GM18519 (cell line): ENCODE measurements around the gene SCNN1B.
"Not testable (repeated sequence)": the region's sequence is repeated elsewhere in the genome, so short reads cannot be mapped to it uniquely, and the experiment has no call there.

Source experiments
- ATAC-seq: cut with Tn5 transposase; IDR thresholded peaks from one replicate; pipeline ENCODE4 v1.9.1; 2021; ENCODE audit warnings: mild to moderate bottlenecking, moderate library complexity; ENCODE audit not compliant: unreplicated experiment, low FRiP score

The SCNN1B gene

GRCh38 chr16:23302045-23302956 is at the start of gene SCNN1B:
Gene SCNN1B, plus strand, starts transcription at chr16:23302302. Its CDS starts 46,298 bp downstream, at chr16:23348600.
- ATAC-seq, result no peak

GRCh38 chr16:23252310-23252709 is 49.8 kb upstream of the SCNN1B start:
- ATAC-seq, result no peak

GRCh38 chr16:23253650-23254049 is 48.5 kb upstream of the SCNN1B start:
- not testable (repeated sequence) for ATAC-seq

DNA sequence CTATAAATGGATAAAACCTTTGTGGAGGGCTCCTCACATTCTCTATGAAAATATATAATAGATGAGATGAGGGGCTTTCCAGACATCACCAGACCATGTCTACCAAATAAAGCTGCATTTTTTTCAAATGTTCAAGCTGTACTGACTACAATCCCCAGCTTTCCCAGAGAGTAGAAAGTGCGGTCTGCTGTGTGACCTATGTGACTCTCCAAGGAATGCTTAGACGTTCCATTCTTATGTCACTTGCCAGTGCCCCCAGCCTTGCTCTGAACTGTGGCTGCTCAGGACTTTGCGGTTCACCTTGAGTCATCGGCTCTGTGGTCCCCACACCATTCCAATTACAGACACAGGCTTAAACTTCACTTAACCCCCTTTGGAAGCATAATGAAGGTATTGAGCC is 47.8 kb upstream of the SCNN1B start:
- ATAC-seq, result no peak

DNA sequence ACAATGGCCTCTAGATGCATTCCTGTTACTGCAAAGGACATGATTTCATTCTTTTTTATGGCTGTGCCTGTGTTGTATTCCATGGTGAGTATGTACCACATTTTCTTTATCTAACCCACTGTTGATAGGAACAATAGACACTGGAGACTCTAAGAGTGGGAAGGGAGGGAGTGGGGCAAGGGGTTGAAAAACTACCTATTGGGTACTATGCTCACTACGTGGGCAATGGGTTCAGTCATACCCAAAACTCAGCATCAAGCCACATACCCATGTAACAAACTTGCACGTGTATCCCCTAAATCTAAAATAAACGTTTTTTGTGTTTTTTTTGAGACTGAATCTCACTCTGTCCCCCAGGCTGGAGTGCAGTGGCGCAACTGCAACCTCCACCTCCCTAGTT is 47.1 kb upstream of the SCNN1B start:
- no peak for ATAC-seq

DNA sequence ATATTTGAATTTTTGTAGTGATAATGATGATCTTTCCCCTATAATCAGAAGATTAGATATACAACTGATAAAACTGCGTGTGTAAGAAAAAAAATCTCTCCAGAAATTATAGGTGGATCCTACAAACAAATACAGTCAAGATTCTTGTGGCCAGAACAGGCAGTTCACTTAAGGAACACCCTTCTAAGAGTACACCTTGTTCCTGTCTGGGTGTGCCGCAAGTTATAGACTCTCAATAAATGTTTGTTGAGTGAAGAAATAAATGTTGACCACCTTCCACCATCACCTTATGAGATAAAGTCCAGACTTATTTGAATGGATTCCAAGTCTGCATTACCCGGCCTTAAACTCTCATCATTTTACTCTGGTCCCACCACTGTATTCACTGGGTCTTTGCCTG is 45.7 kb upstream of the SCNN1B start:
- ATAC-seq, result no peak

GRCh38 chr16:23257682-23258081 is 44.4 kb upstream of the SCNN1B start:
- ATAC-seq, result no peak

DNA sequence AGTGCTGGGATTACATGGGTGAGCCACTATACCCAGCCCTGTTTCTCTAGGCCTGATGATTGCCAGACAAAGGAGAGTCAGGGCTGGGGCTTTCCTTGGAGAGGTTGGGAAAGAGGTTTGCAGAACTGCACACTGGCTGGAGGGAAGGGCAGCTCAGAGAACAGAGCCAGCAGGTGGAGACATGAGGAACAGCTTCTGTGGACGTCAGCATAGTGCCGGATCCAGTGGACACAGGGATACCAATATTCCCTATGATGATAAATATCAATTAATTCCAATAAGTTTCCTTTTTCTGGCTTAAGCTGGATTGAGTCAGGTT is 43.2 kb upstream of the SCNN1B start:
- ATAC-seq, result no peak

DNA sequence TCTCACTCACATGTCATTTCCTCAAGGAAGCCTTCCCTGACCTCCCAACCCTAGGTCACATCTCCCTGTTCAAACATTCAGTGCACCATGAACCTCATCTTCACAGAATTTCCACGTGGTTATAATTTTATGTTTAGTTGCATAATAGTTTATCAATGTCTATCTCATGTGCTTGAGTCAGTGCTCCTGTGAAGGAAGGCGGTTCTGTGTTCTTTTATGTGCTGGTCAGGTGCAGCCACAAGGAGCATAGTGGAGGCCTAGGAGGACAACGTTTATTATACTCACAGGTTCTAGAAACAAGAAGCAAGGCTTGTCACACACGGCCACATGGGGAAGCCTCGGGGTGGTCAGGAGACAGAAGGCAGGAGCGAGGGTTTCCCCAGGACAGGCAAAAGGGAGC is 34.5 kb upstream of the SCNN1B start:
- no peak for ATAC-seq

- ATAC-seq, result no peak
Measured at GRCh38 chr16:23268561-23268960, 33.5 kb upstream of the SCNN1B start.

DNA sequence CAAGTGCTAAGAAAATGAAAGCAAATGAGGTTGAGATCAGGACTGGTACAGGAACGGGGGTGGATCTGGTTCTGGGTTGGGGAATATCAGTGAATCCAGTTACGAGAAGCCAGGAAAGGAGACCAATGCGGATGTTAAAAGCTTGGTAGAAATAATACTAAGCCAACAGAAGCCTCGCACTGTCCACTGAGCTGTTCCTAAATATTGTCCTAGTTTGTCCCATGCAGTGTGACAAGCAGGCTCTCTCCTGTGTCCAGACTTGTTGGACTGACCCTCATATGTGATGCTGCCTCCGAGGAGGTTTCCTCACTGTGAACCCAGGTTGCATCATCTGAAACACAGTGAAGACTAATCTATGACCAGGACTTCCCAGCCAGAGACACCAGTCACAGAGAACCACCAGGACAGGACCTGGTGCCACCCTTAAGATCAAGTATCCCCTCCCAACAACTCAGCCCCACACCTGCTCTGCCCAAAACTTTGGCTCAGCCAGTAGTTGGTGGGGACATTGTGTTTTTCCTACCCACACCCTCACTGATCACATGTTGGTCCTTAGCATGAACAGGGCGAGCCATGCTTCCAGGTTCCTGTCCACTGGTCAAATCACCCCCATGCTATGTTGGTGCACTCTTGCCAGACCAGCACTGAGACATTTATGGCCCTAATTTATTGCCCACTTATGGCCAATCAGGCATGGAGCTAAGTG is 32.7 kb upstream of the SCNN1B start:
- no peak for ATAC-seq

DNA sequence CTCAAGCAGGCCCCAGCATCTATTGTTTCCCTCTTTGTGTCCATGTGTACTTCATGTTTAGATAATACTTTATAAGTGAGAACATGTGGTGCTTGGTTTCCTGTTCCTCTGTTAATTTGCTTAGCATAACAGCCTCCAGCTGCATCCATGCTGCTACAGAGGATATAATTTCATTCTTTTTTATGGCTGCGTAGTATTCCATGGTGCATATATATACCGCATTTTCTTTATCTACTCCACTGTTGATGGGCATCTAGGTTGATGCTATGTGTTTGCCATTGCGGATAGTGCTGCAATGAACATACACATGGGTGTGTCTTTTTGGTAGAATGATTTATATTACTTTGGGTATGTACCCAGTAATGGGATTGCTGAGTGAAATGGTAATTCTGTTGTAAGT is 31.4 kb upstream of the SCNN1B start:
- ATAC-seq, result no peak

DNA sequence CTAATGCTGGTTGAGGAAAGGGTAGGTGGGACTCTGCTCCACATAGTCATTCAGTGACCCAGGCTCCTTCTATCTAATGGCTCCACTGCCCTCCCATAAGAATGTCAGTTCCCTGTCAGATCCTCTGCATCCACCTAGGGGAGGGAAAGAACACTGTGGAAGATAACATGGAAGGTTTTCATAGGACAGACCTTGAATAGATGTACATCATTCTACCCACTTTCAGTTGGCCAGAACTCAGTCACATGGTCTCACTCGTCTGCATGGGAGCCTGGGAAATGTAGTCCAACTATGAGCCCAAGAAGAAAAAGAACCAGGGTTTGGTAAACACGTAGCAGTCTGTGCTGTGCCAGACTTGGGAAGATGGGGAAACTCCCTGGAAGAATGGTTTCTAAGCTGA is 27.1 kb upstream of the SCNN1B start:
- ATAC-seq, result no peak

- ATAC-seq, result no peak
Measured at GRCh38 chr16:23276821-23277220, 25.3 kb upstream of the SCNN1B start.

GRCh38 chr16:23278031-23278430 is 24.1 kb upstream of the SCNN1B start:
- ATAC-seq, result no peak

DNA sequence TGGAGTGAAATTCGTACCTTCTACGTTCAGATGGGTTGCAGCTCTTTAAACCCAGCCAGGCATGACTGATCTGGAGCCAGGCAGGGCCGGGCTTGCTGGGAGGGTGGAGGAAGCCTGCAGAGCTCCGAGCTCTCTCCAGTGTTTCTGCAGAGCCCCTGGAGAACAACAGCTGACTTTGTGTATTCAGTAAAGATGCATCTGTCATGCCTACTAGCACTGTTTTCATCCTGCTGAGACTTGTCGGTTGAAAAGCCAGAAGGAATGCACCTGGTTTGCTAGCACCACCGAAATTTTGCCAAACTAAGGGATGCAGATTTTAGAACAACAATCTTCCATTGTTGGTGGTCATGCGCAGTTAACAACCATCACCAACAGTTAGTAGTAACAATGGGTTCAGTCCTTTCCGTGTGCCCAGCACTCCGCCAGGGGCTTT is 22.4 kb upstream of the SCNN1B start:
- ATAC-seq, result no peak

DNA sequence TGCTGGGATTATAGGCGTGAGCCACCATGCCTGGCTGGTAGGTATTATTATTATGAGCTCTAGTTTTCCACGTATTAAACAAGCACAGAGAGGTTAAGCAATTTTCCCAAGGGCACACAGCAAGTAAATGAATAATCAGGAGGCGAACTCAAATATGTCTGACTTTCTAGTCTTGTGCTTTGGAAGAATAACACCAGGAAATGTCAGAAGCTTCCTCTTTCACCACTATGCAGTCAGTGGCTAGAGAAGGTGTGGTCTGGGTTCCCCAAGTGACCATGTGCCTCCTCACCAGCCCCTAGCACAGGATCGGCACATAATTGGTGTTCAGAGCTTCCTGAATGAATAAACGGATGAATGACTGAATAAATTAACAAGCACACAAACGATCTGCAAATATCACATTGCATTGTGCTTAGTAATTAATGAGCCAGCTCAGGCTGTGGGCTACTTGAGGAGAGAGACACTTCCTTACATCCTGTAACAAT is 21.6 kb upstream of the SCNN1B start:
- ATAC-seq, result no peak

- no peak for ATAC-seq
Measured at GRCh38 chr16:23282568-23282967, 19.5 kb upstream of the SCNN1B start.

GRCh38 chr16:23283571-23283970 is 18.5 kb upstream of the SCNN1B start:
- ATAC-seq, result no peak

DNA sequence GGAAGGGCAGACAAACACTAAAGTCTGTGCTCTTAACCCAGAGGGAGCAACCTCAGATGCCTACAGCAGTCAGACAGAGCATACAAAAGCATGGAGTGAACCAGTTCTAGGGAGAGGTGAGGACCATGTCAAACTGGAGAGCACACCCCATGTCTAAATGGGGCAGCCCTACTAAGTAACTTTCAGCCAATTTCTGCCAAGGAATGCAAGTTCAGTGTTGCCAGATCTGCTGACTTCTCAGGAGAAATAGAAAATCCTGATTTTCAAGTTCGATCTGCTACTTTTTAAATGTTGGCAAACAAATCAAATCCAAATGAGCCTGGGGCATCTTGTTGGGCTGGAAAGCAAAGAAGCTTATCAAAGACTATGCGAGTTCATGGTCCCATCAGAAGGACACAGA is 17.5 kb upstream of the SCNN1B start:
- no peak for ATAC-seq

- no peak for ATAC-seq
Measured at GRCh38 chr16:23286131-23286532, 16.0 kb upstream of the SCNN1B start.

- ATAC-seq, result no peak
Measured at GRCh38 chr16:23288209-23288608, 13.9 kb upstream of the SCNN1B start.
